Activated T-helper 1 cell treated with anti-CD3 and anti-CD28 coated beads, Interleukin-2, amount 50 U/mL, for 16 hours (primary cell): ENCODE data around the gene LPGAT1.
"Not testable (repeated sequence)": the region's sequence is repeated elsewhere in the genome, so short reads cannot be mapped to it uniquely, and the experiment has no call there.

Experiments
- DNase-seq, 2 donors: peaks; one replicate each; pipeline ENCODE4 v3.0.0-alpha.2; 2020; ENCODE audit warnings: low read depth in 1 of 2, low spot score in 1 of 2

Gene LPGAT1, protein sequence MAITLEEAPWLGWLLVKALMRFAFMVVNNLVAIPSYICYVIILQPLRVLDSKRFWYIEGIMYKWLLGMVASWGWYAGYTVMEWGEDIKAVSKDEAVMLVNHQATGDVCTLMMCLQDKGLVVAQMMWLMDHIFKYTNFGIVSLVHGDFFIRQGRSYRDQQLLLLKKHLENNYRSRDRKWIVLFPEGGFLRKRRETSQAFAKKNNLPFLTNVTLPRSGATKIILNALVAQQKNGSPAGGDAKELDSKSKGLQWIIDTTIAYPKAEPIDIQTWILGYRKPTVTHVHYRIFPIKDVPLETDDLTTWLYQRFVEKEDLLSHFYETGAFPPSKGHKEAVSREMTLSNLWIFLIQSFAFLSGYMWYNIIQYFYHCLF

DNA sequence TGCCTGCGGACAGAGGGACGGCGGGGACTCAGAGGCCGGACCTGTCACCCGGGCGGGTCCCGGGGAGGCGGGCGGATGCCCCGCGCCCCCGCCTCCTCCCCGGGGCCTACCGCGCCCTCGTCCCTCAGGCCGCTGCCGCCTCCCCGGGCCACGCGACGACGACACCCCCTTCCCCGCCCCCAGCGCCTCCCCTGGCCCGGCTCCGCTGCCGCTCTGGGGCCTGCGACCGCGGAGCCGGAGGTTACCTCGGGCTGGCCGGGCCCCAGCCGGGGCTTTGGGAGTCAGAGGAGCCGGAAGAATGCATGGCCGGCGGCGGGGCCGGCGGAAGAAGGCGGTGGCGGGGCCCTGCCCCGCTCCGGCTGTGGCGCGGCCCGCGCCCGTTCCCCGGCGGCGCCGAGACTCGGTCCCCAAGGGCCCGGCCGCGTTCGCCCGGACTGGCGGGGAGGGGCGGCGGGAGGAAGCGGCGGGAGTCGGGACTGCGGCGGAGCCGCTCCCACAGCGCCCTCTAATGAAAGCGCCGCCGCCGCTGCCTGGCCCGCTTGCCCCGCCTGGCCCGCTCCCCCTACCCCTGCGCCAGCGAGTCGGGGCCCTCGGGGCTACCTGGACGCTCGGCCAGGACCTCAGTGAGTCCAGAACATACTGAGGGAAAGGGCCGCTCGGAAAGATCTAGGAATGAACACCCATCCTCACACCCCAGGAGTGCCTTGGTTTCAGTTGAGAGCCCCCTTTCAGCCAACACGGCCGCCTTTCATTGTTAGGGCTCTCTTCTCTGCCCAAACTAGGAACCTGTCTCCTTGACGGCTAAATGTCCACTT is at the start of gene LPGAT1:
Gene LPGAT1, minus strand, starts transcription at position 436 of the 815 bp plus-strand sequence. CDS start 1,467 bp downstream, outside the sequence.
- DNase-seq = peak; percentile 53 to 57

DNA sequence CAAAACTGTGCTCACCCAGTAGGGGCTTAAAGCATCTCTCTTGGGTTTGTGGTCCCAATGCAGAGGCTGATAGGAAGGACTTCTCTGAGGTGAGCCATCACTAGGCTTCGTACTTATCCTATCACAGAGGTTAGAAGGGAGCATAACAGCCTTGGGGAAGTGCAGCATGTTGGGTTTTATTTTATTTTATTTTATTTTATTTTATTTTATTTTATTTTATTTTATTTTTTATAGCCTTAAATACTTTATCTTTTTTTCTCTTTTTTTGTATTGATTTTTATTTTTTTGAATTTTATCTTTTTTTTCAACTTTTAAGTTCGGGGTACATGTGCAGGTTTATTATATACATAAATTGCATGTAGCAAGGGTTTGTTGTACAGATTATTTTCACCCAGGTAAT is 48.9 kb upstream of the LPGAT1 start:
- no peak for DNase-seq

DNA sequence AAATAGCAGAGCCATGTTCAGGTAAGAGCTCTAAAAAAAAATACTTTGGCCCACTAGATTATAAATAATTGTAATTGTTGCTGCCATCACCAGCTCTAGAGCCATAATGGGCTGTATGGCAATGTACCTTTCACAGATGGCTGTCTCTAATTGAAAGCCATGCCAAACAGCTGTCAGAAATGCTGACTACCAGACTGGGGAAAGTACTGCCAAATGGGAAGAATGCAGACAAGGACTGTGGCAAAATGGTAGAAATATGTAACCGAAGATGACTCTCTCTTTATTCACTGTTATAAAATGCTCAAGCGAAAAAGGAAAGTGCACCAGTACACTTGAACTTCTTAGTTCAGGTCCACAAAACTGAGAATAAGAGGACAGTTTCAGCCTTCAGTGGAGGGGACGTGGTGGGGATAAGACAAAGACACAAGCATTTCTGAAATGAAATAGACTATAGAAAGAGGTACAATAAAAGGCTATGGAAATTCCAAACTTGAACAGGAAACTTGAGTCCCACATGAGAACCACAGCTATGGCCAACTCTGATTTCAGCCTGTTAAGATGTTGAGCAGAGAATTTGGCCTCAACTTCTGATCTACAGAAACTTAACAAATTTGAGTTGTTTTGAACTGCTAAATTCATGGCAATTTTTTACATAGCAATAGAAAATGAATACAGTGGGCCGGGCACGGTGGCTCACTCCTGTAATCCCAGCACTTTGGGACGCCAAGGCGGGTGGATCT is 46.5 kb upstream of the LPGAT1 start:
- DNase-seq = no peak

DNA sequence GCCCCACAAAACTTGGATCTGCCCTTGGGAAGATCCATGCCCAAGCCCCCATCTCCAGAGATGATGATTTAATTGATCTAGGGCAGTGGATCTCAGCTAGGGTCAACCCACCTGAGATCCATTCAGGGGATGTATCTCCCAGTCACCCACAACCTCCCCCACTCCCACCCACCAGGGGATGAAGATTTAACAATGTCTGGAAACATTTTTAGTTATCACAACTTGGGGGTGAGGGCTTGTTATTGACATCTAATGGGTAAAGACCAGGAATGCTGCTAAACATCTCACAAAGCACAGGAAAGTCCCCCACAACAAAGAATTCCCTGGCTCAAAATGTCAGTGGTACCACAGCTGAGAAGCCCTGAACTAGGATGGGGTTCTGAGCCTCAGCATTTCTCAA is 45.0 kb upstream of the LPGAT1 start:
- no peak for DNase-seq

DNA sequence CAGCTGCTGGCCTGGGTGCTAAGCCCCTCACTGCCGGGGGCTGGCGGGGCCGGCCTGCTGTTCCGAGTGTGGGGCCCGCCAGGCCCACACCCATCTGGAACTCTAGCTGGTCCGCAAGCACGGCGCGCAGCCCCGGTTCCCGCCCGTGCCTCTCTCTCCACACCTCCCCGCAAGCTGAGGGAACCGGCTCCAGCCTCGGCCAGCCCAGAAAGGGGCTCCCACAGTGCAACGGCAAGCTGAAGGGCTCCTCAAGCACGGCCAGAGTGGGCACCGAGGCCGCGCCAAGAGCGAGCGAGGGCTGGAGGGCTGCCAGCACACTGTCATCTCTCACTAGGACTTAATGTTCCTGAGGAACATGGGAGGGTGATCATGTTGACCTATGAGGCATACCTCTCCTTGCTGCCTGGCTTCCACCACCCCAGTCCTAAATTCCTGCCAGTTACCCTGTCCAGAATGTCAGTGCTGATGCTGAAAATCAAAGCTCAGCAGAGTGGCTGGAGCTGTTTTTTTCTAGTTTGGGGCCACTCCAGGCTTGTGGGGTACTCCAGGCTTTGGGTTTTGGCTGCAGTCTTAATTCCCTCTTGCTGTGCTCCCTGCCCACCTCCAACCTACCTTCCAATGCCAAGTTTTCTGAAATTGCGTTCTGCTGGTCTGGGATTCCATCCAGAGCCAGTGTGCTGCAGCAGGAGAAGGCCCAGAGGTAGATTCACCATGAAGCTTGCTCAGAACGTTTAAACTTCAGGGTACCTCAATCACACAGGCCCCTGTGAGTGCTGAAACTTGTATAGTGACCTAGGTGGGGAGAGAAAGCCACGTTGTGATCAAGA is 44.2 kb upstream of the LPGAT1 start:
- no peak for DNase-seq

DNA sequence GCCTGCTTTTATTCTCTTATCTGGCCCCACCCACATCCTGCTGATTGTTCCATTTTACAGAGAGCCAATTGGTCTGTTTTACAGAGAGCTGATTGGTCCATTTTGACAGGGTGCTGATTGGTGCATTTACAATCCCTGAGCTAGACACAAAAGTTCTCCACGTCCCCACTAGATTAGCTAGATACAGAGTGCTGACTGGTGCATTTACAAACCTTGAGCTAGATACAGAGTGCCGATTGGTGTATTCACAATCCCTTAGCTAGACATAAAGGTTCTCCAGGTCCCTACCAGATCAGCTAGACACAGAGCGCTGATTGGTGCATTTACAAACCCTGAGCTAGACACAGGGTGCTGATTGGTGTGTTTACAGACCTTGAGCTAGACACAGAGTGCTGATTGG is 43.2 kb upstream of the LPGAT1 start:
- DNase-seq = not testable (repeated sequence)

DNA sequence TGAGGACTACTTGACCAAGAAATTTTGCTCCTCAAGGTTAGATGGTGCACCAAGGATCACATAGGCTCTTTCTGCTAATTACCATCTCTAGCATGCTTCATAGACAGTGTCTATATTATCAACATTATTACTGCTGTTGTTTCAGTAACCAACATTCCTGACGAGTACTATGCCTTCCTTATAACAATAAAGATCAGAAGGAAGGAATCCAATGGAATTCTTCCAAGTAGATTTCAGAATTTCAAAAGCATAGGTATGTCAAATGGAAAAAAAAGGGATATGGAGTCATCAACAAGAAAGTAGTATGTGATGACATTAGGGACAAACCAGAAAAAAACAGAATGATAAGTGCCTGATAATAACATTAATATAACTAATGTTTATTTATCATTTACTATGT is 39.6 kb upstream of the LPGAT1 start:
- DNase-seq = no peak

DNA sequence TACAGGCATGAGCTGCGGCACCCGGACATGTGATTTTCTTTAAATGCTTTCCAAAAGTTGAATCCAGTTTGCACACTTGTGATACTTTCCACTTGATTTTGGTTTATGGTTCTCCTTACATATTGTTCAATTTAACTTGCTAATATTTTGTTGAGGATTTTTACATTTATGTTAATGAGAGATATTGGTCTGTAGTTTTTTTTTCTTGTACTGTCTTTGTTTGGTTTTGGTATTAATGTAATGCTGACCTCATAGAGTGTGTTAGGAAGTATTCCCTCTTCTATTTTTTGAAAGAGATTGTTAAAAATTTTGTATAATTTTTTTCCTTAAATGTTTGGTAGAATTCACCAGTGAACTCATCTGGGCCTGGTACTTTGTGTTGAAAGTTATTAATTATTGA is 34.6 kb upstream of the LPGAT1 start:
- DNase-seq = no peak

DNA sequence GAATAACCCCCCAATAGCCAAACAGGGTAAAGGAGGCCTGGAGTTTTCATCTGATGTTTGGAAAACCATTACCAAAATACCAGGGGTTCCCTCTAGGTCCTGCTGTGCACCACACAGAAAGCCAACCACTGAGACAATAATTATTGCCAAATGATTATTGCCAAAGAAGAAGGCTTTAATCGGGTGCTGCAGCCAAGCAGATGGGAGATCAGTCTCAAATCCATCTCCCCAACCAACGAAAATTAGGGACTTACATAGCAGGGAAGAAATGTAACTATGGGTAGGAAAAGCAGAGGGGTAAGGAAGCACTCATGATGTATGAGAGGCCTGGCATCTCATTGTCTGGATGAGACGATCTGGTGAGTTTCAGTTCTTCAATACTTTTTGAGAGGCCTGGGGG is 28.8 kb upstream of the LPGAT1 start:
- no peak for DNase-seq

DNA sequence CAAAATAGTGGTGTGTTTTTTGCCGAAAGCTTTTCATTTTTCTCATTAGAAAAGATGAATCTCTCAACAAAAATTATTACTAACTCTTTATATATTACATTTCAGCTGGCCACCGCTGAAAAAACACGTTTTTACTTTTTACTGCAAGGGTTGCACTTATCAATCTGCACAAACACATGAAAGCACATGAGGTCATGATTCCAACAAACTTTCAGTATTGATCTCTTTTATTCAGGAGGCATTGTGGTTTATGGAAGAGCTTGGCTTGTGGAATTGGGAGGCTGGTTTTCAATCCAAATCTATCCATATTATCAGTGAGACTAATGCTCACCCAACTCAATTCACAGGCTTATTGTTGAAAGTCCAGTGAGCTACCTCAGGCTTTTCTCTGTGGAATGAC is 20.6 kb upstream of the LPGAT1 start:
- DNase-seq = no peak

DNA sequence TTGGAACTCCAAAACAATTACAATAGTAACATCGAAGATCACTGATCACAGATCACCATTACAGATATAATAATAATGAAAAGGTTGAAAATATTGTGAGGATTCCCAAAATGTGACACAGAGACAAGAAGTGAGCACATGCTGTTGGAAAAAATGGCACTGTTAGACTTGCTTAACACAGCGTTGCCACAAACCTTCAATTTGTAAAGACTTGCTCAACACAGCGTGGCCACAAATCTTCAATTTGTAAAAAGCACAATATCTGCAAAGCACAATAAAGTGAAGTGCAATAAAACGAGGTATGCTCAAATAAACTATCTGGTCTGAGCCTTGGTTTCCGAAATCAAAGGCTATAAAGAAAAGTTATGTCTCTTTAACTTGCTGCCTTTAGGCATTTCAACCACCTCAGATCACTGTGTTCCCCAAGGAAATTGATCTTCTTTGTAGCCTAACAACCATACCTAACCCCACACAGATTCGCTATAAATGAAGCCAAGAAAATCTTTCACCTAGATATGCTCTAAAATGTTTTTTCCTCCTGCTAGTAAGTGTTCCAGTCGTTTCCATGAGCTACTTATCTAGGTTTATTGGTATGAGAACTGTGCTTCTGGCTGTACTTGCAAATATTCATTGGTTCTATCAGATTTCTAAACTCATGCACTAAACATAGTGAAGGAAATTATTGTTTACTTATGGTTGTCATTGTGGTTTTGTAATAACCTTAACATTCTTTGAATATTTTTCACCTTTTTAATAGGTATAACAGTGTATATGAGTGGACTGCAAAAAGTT is 13.1 kb upstream of the LPGAT1 start:
- no peak for DNase-seq

DNA sequence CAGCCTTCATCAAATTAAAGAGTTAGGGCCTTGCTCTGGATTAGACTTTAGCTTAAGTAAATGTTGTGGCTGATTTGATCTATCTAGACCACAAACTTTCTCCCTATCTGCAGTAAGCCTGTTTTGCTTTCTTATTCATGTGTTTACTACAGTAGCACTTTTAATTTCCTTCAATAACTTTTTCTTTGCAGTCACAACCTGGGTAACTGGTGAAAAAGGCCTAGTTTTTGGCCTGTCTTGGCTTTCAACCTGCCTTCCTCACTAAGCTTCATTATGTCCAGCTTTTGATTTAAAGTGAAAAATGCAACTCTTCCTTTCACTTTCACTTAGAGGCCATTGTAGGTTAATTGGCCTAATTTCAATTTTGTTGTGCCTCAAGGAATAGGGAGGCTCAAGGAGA is 12.5 kb upstream of the LPGAT1 start:
- DNase-seq = no peak

DNA sequence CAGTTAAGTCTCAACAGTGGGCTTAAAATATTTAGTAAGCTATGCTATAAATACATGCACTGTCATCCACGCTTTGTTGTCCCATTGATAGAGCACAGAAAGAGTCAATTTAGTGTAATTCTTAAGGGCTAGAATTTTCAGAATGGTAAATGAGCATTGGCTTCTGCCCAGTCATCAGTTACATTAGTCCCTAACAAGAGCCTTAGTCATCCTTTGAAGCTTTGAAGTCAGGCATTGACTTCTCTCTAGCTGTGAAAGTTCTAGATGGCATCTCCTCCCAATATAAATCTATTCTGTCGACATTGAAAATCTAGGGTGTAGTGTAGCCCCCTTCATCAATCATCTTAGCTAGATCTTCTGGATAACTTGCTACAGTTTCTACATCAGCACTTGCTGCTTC is 12.0 kb upstream of the LPGAT1 start:
- no peak for DNase-seq

DNA sequence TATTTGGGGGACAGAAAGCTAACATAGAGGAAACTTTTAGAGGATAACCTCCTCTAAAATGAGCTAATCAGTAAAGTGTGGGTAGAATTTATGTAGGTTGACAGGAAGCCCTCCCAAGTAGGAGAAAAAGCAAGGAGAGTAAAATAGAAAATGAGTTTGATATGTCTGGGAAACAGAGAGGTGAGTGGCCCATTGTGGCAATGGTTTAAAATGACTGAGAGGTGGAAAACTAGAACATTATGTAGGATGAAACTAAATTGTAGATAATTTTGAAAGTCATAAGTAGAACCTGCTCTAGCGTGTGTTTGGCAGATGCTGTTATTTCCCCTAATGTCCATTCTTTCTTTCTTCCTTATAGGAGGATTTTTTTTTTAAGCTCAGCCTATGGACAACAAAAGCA is 8.5 kb upstream of the LPGAT1 start:
- no peak for DNase-seq

DNA sequence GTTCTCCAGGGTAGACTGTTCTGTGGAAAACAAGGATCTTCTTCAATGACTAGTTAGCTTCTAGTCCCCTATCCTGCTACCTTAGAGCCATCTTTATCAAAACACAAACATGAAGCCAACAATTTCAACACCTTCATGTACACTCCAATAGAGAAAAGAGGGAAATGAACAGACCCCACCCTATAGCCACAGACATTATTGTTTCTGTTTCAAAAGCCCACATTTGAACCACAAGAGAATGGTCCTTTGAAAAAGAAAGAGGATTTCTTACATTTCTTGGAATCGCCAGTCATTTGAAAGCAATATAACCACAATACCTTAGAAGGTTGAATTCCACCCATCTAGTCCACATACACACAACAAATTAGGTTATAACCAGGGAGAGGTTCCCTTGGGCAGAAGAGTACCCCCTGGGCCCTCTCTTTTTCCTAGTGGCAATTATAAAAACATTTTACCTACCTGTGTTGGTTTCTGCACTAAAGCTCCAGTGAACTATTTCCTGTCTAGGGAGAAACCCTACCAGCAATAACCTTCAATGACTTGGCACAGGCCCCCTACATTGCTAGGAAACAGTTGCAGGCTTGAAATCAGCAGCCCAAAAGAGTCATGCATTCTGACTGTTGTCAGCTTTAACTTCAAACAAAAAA is 2.7 kb upstream of the LPGAT1 start:
- no peak for DNase-seq

DNA sequence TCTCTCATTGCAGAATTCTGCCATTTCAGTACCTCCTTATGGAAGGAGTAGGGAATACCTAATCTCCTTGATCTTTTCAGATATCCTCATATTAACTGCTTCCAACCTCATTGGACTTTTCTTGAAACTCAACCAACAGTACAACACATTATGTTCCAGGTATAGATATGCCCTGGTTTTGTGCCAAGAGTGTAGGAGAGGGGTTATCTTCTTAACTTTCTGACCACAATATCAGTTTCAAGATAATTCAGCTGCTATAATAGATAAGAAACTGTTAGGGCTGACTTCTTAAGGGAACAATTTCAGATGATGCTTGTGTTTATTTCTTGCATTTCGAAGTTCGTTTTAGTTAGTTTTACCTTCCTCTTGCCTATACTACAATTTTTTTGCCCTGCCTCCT is 2.1 kb upstream of the LPGAT1 start:
- no peak for DNase-seq

DNA sequence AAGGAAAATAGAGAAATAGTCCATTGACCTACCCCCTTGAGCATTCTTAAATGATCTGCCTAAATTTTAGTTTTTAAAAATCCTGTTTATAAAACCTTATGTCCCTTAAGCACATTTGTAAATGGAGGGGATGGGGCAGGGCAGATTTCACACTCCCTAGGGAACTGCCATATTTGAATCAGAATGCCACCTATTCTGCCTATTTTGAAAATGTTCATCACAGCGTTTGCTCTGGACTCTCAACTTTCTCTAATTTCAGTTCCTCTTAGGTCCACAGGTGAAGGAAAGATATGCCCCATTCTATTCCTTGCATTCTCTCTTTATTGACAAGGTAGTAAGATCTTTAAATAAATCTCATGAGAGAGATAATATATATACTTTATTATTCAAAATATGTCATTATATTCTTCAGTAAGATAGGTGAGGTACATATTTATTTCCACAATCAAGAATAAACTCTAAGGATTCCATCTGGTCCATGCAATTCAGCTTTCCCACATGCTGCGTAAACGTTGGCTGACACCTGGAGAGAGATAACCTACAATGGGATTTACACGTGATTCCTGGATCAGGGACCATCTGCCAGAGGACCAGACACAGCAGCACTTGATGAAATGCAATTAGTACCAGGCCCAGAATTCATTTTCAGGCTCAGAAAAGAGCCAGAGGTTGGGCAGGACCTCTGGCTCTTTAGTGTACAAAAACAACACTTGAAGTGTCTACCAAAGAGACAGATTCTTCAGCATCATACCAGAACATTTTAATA is 1.2 kb upstream of the LPGAT1 start:
- DNase-seq = no peak

DNA sequence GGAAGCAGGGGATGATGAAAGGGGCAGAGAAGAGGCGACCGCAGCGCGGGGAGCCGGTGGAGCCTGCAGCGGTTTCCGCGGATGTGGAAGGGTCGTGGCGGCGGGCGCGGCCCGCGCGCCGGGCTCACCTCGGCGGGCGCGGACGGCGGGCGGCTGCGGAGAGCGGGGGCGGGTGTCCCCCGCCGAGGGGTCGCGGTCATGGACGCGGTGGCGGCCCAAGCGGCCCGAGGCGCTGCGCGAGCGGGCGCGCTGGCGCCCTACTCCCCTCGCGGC is 572 bp downstream of the LPGAT1 start:
- no peak for DNase-seq

DNA sequence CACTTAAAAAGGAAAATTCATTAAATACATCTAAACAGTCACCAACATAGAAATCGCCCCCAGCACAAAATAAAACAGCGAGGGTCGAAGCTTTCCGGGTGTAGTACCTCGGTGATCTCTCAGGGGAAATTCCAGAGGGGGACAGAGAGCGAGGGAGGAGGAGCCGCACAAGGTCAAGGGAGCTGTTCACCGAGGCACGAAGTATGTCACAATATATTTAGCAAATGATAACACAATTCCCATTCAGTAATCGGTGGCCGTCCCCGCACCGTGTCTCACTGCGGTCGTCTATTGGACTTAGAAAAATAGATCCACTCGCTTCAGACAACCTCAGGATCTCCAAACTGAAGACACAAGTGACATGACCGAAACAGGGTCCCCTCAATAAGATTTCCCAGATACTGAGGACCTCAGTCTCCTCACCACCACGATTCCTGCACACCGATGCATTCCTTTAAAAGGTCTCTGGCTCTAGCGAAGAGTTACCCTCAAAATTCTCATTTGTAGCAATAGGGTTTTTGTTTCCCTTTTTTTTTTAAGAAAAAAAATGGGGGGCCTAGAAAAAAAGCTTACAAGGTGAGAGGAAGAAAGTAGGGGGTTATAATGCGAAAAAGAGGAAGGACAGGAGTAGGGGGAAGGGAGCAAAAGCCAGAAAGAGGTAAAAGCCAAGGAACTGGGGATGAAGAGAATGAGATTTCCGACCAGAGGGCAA is 1.1 kb downstream of the LPGAT1 start:
- DNase-seq = no peak
